Mucosa of rectum (tissue), 2 donors: ENCODE results near the gene CA12.
A peak's percentile ranks its signal among the peaks of the same experiment; 100 is the strongest.

ENCODE experiments used
- H3K27ac ChIP-seq, 2 donors: one replicate each; pipeline ENCODE4 v1.7.0; 2013; ENCODE audit warnings: inconsistent platforms in 2 of 2, low read depth in 2 of 2, low read length in 2 of 2
- H3K27me3 ChIP-seq, 2 donors: one replicate each; pipeline ENCODE4 v1.7.0; 2013; ENCODE audit warnings: low read length in 2 of 2; ENCODE audit not compliant: control insufficient read depth in 2 of 2, insufficient read depth in 2 of 2
- H3K36me3 ChIP-seq, 2 donors: one replicate each; pipeline ENCODE4 v1.7.0; 2013; ENCODE audit warnings: low read length in 2 of 2; ENCODE audit not compliant: control insufficient read depth in 2 of 2, insufficient read depth in 2 of 2
- H3K4me1 ChIP-seq, 2 donors: one replicate each; pipeline ENCODE4 v1.7.0; 2013; ENCODE audit warnings: low read length in 2 of 2, mild to moderate bottlenecking in 1 of 2; ENCODE audit not compliant: control insufficient read depth in 2 of 2, insufficient read depth in 2 of 2
- H3K4me3 ChIP-seq, 2 donors: one replicate each; pipeline ENCODE4 v1.7.0; 2013; ENCODE audit warnings: low read length in 2 of 2
- H3K9ac ChIP-seq, 2 donors: one replicate each; pipeline ENCODE4 v1.7.0; 2013; ENCODE audit warnings: low read length in 2 of 2, low read depth in 1 of 2, mild to moderate bottlenecking in 1 of 2
- H3K9me3 ChIP-seq, 2 donors: one replicate each; pipeline ENCODE4 v1.7.0; 2013; ENCODE audit warnings: low read length in 2 of 2; ENCODE audit not compliant: control insufficient read depth in 2 of 2
- donor health status: healthy.
- donor health status: Normal muscosa, but diverticular disease.

Gene CA12

GRCh38 chr15:63389902-63390670 lies 8.4 kb upstream of the CA12 start:
- Histone ChIP-seq H3K9ac (peak overlapping the region; percentile 47 to 54), H3K4me3 (peak overlapping the region in 1 of 2 donors; percentile 56), H3K27me3 (no peaks in the 10 kb centered on the region), H3K27ac (peak overlapping the region; percentile 34 to 62), H3K9me3 (no peaks in the 10 kb centered on the region), H3K4me1 (peaks cover 7 to 15% of the 10 kb centered on the region in 2 donors), H3K36me3 (no peaks in the 10 kb centered on the region)

- Histone ChIP-seq H3K4me3 (no peak overlapping the region), H3K36me3 (no peaks in the 10 kb centered on the region), H3K27me3 (peaks cover 0 to 2% of the 10 kb centered on the region in 2 donors), H3K9ac (no peak overlapping the region), H3K27ac (no peak overlapping the region), H3K9me3 (no peaks in the 10 kb centered on the region), H3K4me1 (peaks cover 7 to 15% of the 10 kb centered on the region in 2 donors)
Observed at GRCh38 chr15:63388511-63388910, 6.9 kb upstream of the CA12 start.

- H3K27me3 ChIP-seq, result peaks cover 0 to 2% of the 10 kb centered on the region in 2 donors
- H3K36me3 ChIP-seq, result no peaks in the 10 kb centered on the region
- no peaks in the 10 kb centered on the region for H3K9me3 ChIP-seq
- no peak overlapping the region for H3K27ac ChIP-seq
- H3K9ac ChIP-seq, result no peak overlapping the region
- no peak overlapping the region for H3K4me3 ChIP-seq
- H3K4me1 ChIP-seq, result peaks cover 7 to 18% of the 10 kb centered on the region in 2 donors
Observed at GRCh38 chr15:63387748-63388493, 6.3 kb upstream of the CA12 start.

DNA sequence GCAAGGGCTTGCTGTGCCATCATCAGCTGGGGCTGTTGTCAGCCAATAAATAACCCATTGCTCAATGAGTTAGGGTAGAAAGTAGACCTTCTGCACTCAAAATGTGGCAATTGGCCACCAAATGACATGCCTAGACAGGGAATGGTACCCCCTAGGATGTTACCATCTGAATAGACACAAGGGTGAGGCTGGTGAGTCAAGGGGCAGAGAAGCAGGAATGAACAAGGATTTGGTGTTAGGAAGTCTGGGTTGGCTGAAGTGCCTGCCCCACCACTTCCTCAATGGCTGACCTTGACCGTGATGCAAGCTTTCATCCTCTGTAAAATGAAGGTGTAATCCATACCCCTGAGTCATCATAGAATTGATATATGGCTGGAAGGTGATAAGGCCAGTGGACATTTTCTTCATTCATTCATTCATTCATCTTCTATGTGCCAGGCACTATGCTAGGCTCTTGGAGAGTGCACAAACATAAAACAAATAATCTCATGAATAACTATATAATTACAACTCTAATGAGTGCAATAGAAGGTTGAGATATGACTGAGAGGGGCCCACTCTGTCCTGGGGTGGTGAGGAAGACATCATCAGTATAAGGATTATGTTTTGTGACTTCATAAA lies 4.4 kb upstream of the CA12 start:
- Histone ChIP-seq H3K9me3 (no peaks in the 10 kb centered on the region), H3K27ac (no peak overlapping the region), H3K27me3 (peaks cover 0 to 6% of the 10 kb centered on the region in 2 donors), H3K4me1 (peaks cover 7 to 21% of the 10 kb centered on the region in 2 donors), H3K4me3 (no peak overlapping the region), H3K9ac (no peak overlapping the region), H3K36me3 (no peaks in the 10 kb centered on the region)

DNA sequence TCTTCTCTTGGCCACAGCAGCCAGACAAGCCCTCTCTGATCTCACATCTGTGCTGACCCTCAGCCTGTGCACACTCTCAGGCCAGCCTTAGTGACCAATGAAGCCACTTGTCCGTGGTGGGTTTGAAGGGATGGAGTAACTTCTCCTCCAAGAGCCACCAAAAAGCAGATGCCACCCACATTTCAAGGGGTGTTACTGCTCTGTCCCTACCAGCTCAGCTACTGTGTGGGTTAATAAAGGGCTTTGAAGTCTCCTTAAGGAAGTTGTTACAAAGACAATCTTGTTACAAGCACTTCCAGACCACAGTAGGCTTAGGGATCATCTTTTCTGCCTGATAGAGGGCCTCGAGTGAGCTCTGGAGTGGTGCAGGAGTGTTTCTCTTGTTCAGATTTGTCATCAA lies 3.3 kb upstream of the CA12 start:
- Histone ChIP-seq H3K4me1 (peaks cover 7 to 22% of the 10 kb centered on the region in 2 donors), H3K4me3 (no peak overlapping the region), H3K36me3 (no peaks in the 10 kb centered on the region), H3K9me3 (no peaks in the 10 kb centered on the region), H3K27me3 (peaks cover 0 to 12% of the 10 kb centered on the region in 2 donors), H3K9ac (no peak overlapping the region), H3K27ac (no peak overlapping the region)

DNA sequence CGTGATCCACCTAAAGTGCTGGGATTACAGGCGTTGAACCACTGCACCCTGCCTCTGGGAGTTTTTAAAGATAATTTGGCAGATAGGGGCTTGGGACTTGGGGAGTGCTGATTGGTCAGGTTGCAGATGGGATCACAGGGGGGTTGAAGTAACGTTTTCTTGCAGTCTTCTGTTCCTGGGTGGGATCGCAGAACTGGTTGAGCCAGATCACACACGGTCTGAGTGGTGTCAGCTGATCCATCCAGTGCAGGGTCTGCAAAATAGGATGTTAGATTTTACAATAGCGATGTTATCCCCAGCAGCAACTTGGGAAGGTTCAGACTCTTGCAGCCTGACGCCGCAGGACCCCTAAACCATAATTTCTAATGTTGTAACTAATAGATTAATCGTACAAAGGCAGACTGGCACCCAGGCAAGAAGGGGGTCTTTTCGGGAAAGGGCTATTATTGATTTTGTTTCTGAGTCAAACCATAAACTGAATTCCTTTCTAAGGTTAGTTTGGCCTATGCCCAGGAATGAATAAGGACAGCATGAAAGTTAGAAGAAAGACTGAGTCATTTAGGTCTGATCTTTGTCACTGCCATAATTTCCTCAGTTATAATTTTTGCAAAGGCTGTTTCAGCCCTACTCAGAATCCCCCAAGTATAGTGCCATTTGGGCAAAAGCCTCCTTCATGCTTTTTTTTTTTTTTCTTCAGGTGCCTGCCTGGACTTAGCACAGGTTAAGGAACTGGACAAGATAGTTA lies 1.5 kb upstream of the CA12 start:
- H3K27me3 ChIP-seq, result peaks cover 0 to 12% of the 10 kb centered on the region in 2 donors
- peaks cover 16 to 27% of the 10 kb centered on the region in 2 donors for H3K4me1 ChIP-seq
- H3K4me3 ChIP-seq, result no peak overlapping the region
- no peaks in the 10 kb centered on the region for H3K36me3 ChIP-seq
- H3K9ac ChIP-seq, result no peak overlapping the region
- H3K27ac ChIP-seq, result no peak overlapping the region
- H3K9me3 ChIP-seq, result no peaks in the 10 kb centered on the region

DNA sequence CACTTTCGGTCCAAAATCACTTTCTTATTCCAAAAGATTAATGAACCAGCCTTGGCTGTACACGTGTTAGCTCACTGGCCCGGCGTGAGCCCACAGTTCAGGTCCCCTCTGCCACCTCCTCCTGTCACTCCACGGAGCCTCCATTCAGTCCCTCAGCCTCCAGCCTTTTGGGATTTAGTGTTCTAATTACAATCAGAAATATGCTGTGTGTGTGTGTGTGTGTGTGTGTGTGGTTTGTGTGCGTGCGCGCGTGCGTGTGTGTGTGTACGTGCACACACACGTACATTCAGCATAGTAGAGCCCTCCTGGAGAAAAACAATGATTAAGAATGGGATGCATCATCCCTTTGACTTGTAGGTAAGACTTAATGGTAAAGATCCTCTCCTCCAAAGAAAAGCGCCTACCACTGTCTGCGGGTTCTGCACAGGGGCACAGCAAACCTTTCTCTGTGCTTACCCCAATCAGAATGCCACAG lies 801 bp downstream of the CA12 start:
- H3K36me3 ChIP-seq, result peaks cover 0 to 3% of the 10 kb centered on the region in 2 donors
- peak overlapping the region; percentile 68 to 90 for H3K4me3 ChIP-seq
- H3K27ac ChIP-seq, result peak overlapping the region; percentile 76 to 78
- peak overlapping the region; percentile 75 to 79 for H3K9ac ChIP-seq
- peaks cover 16 to 27% of the 10 kb centered on the region in 2 donors for H3K4me1 ChIP-seq
- peaks cover 0 to 12% of the 10 kb centered on the region in 2 donors for H3K27me3 ChIP-seq
- no peaks in the 10 kb centered on the region for H3K9me3 ChIP-seq

- H3K36me3 ChIP-seq, result peaks cover 0 to 3% of the 10 kb centered on the region in 2 donors
- H3K27ac ChIP-seq, result peak overlapping the region; percentile 76 to 78
- H3K9me3 ChIP-seq, result no peaks in the 10 kb centered on the region
- H3K27me3 ChIP-seq, result peaks cover 0 to 12% of the 10 kb centered on the region in 2 donors
- peak overlapping the region; percentile 68 to 90 for H3K4me3 ChIP-seq
- H3K4me1 ChIP-seq, result peaks cover 16 to 27% of the 10 kb centered on the region in 2 donors
- peak overlapping the region; percentile 75 to 79 for H3K9ac ChIP-seq
Observed at GRCh38 chr15:63380151-63380807, 1.4 kb downstream of the CA12 start.

GRCh38 chr15:63379492-63380150 lies 2.0 kb downstream of the CA12 start:
- H3K9ac ChIP-seq, result peak overlapping the region; percentile 75 to 79
- peak overlapping the region; percentile 68 to 90 for H3K4me3 ChIP-seq

More at GRCh38 chr15:63379492-63380150, 2.0 kb downstream of the CA12 start:
- H3K27me3 ChIP-seq, result peaks cover 0 to 12% of the 10 kb centered on the region in 2 donors
- H3K36me3 ChIP-seq, result peaks cover 3 to 5% of the 10 kb centered on the region in 2 donors
- H3K9me3 ChIP-seq, result no peaks in the 10 kb centered on the region
- H3K4me1 ChIP-seq, result peaks cover 22 to 27% of the 10 kb centered on the region in 2 donors
- peak overlapping the region; percentile 76 to 78 for H3K27ac ChIP-seq
